ENCODE measurements around the gene SLC12A6. TPM values are rescaled to one million over a fixed set of nuclear protein-coding genes. Genes with fewer than 3 reads are reported as not detected.

SLC12A6 gene
- total and polyA plus RNA-seq, 2 of the 13 experiments (the other 11 are each of a cell fraction or from before 2014, with no cell fraction given): 15.2 to 30.1 TPM

DNA sequence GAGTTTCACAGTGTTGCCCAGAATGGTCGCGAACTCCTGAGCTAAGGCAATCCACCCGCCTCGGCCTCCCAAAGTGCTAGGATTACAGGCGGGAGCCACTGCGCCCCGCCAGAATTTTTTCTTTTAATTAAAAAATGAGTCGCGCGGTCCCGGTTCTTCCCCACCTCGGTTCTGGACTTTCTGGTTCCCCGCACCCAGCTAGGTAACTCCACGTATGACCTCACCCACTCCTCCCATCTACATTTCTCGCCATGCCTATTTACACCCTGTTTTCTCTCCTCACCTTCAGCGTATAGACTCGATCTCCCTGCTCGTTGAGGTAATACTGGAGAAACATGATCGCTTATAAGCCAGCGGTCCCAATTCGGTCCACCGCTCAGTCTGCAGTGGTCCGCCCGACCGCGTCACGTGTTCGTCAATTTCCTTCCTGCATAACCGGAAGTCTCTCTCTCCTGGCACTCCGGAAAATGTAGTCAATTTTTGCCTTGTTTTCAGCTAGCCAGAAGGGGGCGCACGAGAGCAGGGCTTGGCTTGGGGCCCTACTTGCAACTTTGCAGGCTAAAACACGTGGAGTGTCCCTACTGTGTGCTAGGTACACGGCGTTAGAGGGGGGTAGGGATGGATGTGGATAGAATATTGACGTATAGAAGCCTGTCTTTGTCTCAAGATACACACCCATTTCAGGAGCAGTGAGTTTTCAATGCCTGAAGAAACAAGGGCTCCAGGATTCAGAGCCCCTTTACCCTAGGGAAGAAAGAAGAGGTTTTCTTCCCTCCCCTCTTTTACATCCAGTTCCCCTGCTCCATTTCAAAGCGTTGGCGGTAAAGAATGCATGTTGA, 5.4 kb upstream of the SLC12A6 start, which contains the start of the genes NOP10 and NUTM1 (continued):
- TF ChIP-seq ATRX (CRISPR knock-in tag; IDR thresholded peaks at IDR 0.05; ENCODE audit: borderline replicate concordance) (no peak), KMT2A (CRISPR knock-in tag; IDR thresholded peaks at IDR 0.05) (peak; percentile 93), RFX5 (IDR thresholded peaks at IDR 0.05; ENCODE audit: low read depth, low read length) (no peak), ZNF276 (CRISPR knock-in tag; IDR thresholded peaks at IDR 0.05; ENCODE audit: low read depth) (peak; percentile 95), FOXP4 (CRISPR knock-in tag; IDR thresholded peaks at IDR 0.05) (peak; percentile 42; the same call in 1 of the 2 replicates), POGK (CRISPR knock-in tag; conservative IDR thresholded peaks at IDR 0.05) (peak; percentile 53; the same call in 1 of the 2 replicates), SP2 (CRISPR knock-in tag; IDR thresholded peaks at IDR 0.05) (no peak), MAFF (IDR thresholded peaks at IDR 0.05; ENCODE audit: low read depth, low read length) (no peak), KLF11 (CRISPR knock-in tag; IDR thresholded peaks at IDR 0.05) (no peak), ZNF280D (CRISPR knock-in tag; IDR thresholded peaks at IDR 0.05) (0 out of 2 replicates have a peak, but pooled peaks have one; percentile 46), PBX2 (CRISPR knock-in tag; IDR thresholded peaks at IDR 0.05) (no peak), CC2D1A (CRISPR knock-in tag; IDR thresholded peaks at IDR 0.05) (no peak), PLRG1 (conservative IDR thresholded peaks at IDR 0.05) (no peak), ZSCAN22 (CRISPR knock-in tag; IDR thresholded peaks at IDR 0.05) (no peak), HDAC1 (CRISPR knock-in tag; IDR thresholded peaks at IDR 0.05) (peak; percentile 89), NFRKB (IDR thresholded peaks at IDR 0.05) (no peak), MYNN (CRISPR knock-in tag; IDR thresholded peaks at IDR 0.05; ENCODE audit: low read depth) (no peak)
- TF ChIP-seq, protein P1, sequence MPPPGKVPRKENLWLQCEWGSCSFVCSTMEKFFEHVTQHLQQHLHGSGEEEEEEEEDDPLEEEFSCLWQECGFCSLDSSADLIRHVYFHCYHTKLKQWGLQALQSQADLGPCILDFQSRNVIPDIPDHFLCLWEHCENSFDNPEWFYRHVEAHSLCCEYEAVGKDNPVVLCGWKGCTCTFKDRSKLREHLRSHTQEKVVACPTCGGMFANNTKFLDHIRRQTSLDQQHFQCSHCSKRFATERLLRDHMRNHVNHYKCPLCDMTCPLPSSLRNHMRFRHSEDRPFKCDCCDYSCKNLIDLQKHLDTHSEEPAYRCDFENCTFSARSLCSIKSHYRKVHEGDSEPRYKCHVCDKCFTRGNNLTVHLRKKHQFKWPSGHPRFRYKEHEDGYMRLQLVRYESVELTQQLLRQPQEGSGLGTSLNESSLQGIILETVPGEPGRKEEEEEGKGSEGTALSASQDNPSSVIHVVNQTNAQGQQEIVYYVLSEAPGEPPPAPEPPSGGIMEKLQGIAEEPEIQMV (CRISPR knock-in tag; IDR thresholded peaks at IDR 0.05; ENCODE audit: low read depth): peak; percentile 92

All from HepG2 (cell line).